NCI-H2196 treated with DMSO at 0.1 percent for 48 hours (cell line): ENCODE measurements around the gene UQCR10.
A peak's percentile ranks its signal among the peaks of the same experiment; 100 is the strongest.
"Not testable (repeated sequence)": the region's sequence is repeated elsewhere in the genome, so short reads cannot be mapped to it uniquely, and the experiment has no call there.

Experiments used
- DNase-seq: peaks from one replicate; lab custom pipeline; 2025; ENCODE audit not compliant: unreplicated experiment; lab: John Stamatoyannopoulos, UW

Gene UQCR10

GRCh38 chr22:29737251-29738117, 29.7 kb upstream of the UQCR10 start:
- DNase-seq, result no peak

- DNase-seq, result no peak
Observed at GRCh38 chr22:29738118-29738815, 28.9 kb upstream of the UQCR10 start.

- no peak for DNase-seq
Observed at GRCh38 chr22:29739346-29739875, 27.8 kb upstream of the UQCR10 start.

- DNase-seq, result no peak
Observed at GRCh38 chr22:29740216-29740615, 27.0 kb upstream of the UQCR10 start.

- no peak for DNase-seq
Observed at GRCh38 chr22:29741926-29742325, 25.2 kb upstream of the UQCR10 start.

GRCh38 chr22:29742326-29742725, 24.8 kb upstream of the UQCR10 start:
- DNase-seq, result no peak

- DNase-seq, result peak; percentile 15
Observed at GRCh38 chr22:29744902-29745301, 22.3 kb upstream of the UQCR10 start.

- no peak for DNase-seq
Observed at GRCh38 chr22:29747832-29748231, 19.3 kb upstream of the UQCR10 start.

GRCh38 chr22:29748248-29748893, 18.8 kb upstream of the UQCR10 start:
- DNase-seq, result no peak

GRCh38 chr22:29750029-29750428, 17.1 kb upstream of the UQCR10 start:
- no peak for DNase-seq

- DNase-seq, result peak; percentile 8
Observed at GRCh38 chr22:29750559-29751538, 16.3 kb upstream of the UQCR10 start.

- no peak for DNase-seq
Observed at GRCh38 chr22:29751669-29752068, 15.5 kb upstream of the UQCR10 start.

- DNase-seq, result no peak
Observed at GRCh38 chr22:29753808-29754657, 13.1 kb upstream of the UQCR10 start.

- not testable (repeated sequence) for DNase-seq
Observed at GRCh38 chr22:29754658-29755395, 12.3 kb upstream of the UQCR10 start.

- no peak for DNase-seq
Observed at GRCh38 chr22:29755889-29756288, 11.3 kb upstream of the UQCR10 start.

- no peak for DNase-seq
Observed at GRCh38 chr22:29756341-29756740, 10.8 kb upstream of the UQCR10 start.

GRCh38 chr22:29757096-29757495, 10.1 kb upstream of the UQCR10 start:
- no peak for DNase-seq

- DNase-seq, result no peak
Observed at GRCh38 chr22:29758068-29758622, 9.0 kb upstream of the UQCR10 start.
